ENCODE measurements around the gene NTRK3. TPM values are rescaled to one million over a fixed set of nuclear protein-coding genes. Genes with fewer than 3 reads are reported as not detected.

NTRK3 gene
- total and polyA plus RNA-seq, 2 experiments from 2014 or later: not detected

- 3 to 11% methylated on average over 5 of the region's 5 CpGs for WGBS, 2 experiments (ENCODE audit: low coverage in 1 of 2, low lambda C conversion rate in 2 of 2, missing lambda C conversion rate in 2 of 2)
- Histone ChIP-seq H3K36me3 (ENCODE audit: low read depth) (no peaks in the 10 kb centered on the region), H3K4me3 (no peak overlapping the region), H3K27me3 (replicated peaks; ENCODE audit: insufficient read depth) (no peaks in the 10 kb centered on the region), H2AFZ (no peak overlapping the region), H3K79me2 (ENCODE audit: insufficient read depth) (no peaks in the 10 kb centered on the region), H3F3A (ENCODE audit: insufficient read depth) (no peaks in the 10 kb centered on the region), H3K9me3 (ENCODE audit: low read depth) (no peaks in the 10 kb centered on the region), H3K9me2 (ENCODE audit: insufficient read depth) (no peaks in the 10 kb centered on the region), H3K27ac (no peak overlapping the region), H3K4me2 (ENCODE audit: unreplicated experiment) (no peak overlapping the region), H4K20me1 (ENCODE audit: insufficient read depth) (no peaks in the 10 kb centered on the region), H3K4me1 (ENCODE audit: insufficient read depth) (no peaks in the 10 kb centered on the region), H3K9ac (no peak overlapping the region)
- in situ Hi-C loops (cut with MboI): no loop called here
- no peak for DNase-seq
- no peak for TF ChIP-seq EZH2 (IDR thresholded peaks at IDR 0.05; ENCODE audit: insufficient read depth, poor library complexity, severe bottlenecking)
- no peak for TF ChIP-seq EZH2phosphoT487 (IDR thresholded peaks at IDR 0.05; ENCODE audit: insufficient read depth, low read depth)
These were observed 77.9 kb downstream of the NTRK3 start for GRCh38 chr15:88178631-88179030.

GRCh38 chr15:88177451-88177850 is 79.1 kb downstream of the NTRK3 start:
- no peaks in the 10 kb centered on the region for H3K36me3 ChIP-seq (ENCODE audit: low read depth)
- H2AFZ ChIP-seq: no peak overlapping the region
- no peak for TF ChIP-seq EZH2phosphoT487 (IDR thresholded peaks at IDR 0.05; ENCODE audit: insufficient read depth, low read depth)
- TF ChIP-seq EZH2 (IDR thresholded peaks at IDR 0.05; ENCODE audit: insufficient read depth, poor library complexity, severe bottlenecking): no peak
- no peaks in the 10 kb centered on the region for H3K4me1 ChIP-seq (ENCODE audit: insufficient read depth)
- no peaks in the 10 kb centered on the region for H4K20me1 ChIP-seq (ENCODE audit: insufficient read depth)
- 3 to 5% methylated on average over 1 of the region's 1 CpG for WGBS, 2 experiments (ENCODE audit: low coverage in 1 of 2, low lambda C conversion rate in 2 of 2, missing lambda C conversion rate in 2 of 2)
- in situ Hi-C loops (cut with MboI): no loop called here
- no peaks in the 10 kb centered on the region for H3K27me3 ChIP-seq (replicated peaks; ENCODE audit: insufficient read depth)
- no peak overlapping the region for H3K4me2 ChIP-seq (ENCODE audit: unreplicated experiment)
- no peaks in the 10 kb centered on the region for H3F3A ChIP-seq (ENCODE audit: insufficient read depth)
- H3K9me2 ChIP-seq (ENCODE audit: insufficient read depth): no peaks in the 10 kb centered on the region
- no peak overlapping the region for H3K27ac ChIP-seq
- H3K9ac ChIP-seq: no peak overlapping the region
- no peak for DNase-seq
- H3K9me3 ChIP-seq (ENCODE audit: low read depth): no peaks in the 10 kb centered on the region
- H3K79me2 ChIP-seq (ENCODE audit: insufficient read depth): no peaks in the 10 kb centered on the region
- H3K4me3 ChIP-seq: no peak overlapping the region

DNA sequence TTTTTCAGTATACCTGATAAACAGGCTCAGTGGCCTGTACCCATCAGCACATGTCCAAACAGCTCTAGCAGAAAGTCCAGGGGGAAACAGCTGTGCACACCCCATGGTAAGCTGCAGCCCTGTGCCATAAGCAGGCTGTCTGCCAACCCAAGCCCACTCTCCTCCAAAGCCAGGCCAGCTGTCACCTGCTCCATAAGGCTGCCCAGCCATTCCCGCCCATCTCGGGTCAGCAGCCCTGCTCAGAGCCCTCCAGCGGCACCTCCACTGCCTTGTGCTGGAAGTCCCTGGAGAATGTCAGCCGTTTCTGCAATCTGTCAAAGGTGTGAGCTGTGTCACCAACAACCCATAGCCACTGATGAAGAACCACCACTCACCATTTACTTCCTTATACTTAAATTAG is 82.0 kb downstream of the NTRK3 start:
- Histone ChIP-seq H4K20me1 (ENCODE audit: insufficient read depth) (no peaks in the 10 kb centered on the region), H3K36me3 (ENCODE audit: low read depth) (no peaks in the 10 kb centered on the region), H3K27me3 (replicated peaks; ENCODE audit: insufficient read depth) (no peaks in the 10 kb centered on the region), H3K9me3 (ENCODE audit: low read depth) (no peaks in the 10 kb centered on the region), H3K79me2 (ENCODE audit: insufficient read depth) (no peaks in the 10 kb centered on the region), H3K9ac (no peak overlapping the region), H3K4me2 (ENCODE audit: unreplicated experiment) (no peak overlapping the region), H3K9me2 (ENCODE audit: insufficient read depth) (no peaks in the 10 kb centered on the region), H3K27ac (no peak overlapping the region), H3K4me1 (ENCODE audit: insufficient read depth) (no peaks in the 10 kb centered on the region), H3F3A (ENCODE audit: insufficient read depth) (no peaks in the 10 kb centered on the region), H2AFZ (no peak overlapping the region), H3K4me3 (no peak overlapping the region)
- no peak for TF ChIP-seq EZH2phosphoT487 (IDR thresholded peaks at IDR 0.05; ENCODE audit: insufficient read depth, low read depth)
- TF ChIP-seq EZH2 (IDR thresholded peaks at IDR 0.05; ENCODE audit: insufficient read depth, poor library complexity, severe bottlenecking): no peak
- DNase-seq: no peak
- WGBS, 2 experiments (ENCODE audit: low coverage in 1 of 2, low lambda C conversion rate in 2 of 2, missing lambda C conversion rate in 2 of 2): 15 to 22% methylated on average over 4 of the region's 4 CpGs
- in situ Hi-C loops (cut with MboI): no loop called here

DNA sequence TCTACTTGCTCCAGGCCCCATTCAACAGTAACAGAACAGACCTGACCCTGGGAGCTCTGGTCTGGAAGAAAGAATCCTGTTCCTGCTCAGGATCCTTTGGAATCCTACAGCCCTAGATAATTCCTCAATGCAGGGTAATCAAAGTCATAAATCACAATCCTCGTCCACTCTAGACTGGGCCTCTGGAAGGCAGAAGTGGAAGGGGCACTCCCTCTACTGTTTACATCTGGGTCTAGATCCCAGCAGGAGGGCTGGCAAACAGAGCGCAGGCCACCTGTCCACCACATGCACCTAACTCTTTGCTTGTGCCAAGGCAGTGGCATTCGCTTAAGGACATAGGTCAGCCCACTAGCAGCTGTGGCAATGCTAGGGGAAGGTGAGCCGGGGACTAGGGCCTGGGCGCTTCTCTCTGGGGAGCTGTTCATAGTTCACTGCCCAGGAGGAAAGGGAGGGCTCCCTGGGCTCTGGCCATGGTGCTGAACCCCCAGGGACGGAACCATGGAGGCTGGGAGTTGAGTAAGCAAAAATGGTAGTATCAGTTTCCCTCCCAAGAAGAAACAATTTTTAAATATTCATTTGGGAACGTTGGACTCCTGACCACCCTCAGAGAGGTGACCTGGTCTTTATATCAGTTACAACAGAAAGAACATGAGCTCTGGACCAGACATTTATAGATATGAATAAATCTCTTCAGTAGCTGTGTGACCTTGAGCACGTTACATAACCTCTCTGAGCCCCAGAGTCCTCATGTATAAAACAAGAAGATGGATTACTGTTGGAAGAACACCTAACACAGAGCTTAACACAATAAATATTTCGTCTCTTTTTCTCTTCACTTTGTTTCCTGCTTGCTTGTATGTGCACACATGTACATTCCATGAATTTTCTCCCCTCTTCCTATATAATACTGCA is 90.2 kb downstream of the NTRK3 start:
- 26 to 28% methylated on average over 9 of the region's 9 CpGs for WGBS, 2 experiments (ENCODE audit: low coverage in 1 of 2, low lambda C conversion rate in 2 of 2, missing lambda C conversion rate in 2 of 2)
- Histone ChIP-seq H3K4me3 (no peak overlapping the region), H2AFZ (no peak overlapping the region), H3K27me3 (replicated peaks; ENCODE audit: insufficient read depth) (no peaks in the 10 kb centered on the region), H3K4me1 (ENCODE audit: insufficient read depth) (no peaks in the 10 kb centered on the region), H3K9ac (no peak overlapping the region), H3K27ac (no peak overlapping the region), H3K9me2 (ENCODE audit: insufficient read depth) (no peaks in the 10 kb centered on the region), H3K36me3 (ENCODE audit: low read depth) (no peaks in the 10 kb centered on the region), H3F3A (ENCODE audit: insufficient read depth) (no peaks in the 10 kb centered on the region), H3K9me3 (ENCODE audit: low read depth) (no peaks in the 10 kb centered on the region), H3K4me2 (ENCODE audit: unreplicated experiment) (no peak overlapping the region), H3K79me2 (ENCODE audit: insufficient read depth) (no peaks in the 10 kb centered on the region), H4K20me1 (ENCODE audit: insufficient read depth) (no peaks in the 10 kb centered on the region)
- peak; percentile 16 for DNase-seq
- in situ Hi-C loops (cut with MboI): no loop called here
- TF ChIP-seq EZH2phosphoT487 (IDR thresholded peaks at IDR 0.05; ENCODE audit: insufficient read depth, low read depth) (no peak), EZH2 (IDR thresholded peaks at IDR 0.05; ENCODE audit: insufficient read depth, poor library complexity, severe bottlenecking) (no peak)
